HK-2 (cell line): ENCODE data around the gene MAOA.
"Not testable (repeated sequence)": the region's sequence is repeated elsewhere in the genome, so short reads cannot be mapped to it uniquely, and the experiment has no call there.

Source experiments
- DNase-seq: peaks from one replicate; pipeline ENCODE4 v3.0.0-alpha.2; 2018; ENCODE audit not compliant: unreplicated experiment

Gene MAOA

GRCh38 chrX:43663173-43663572 is 7.1 kb downstream of the MAOA start:
- DNase-seq = no peak

- DNase-seq = no peak
These were observed 8.2 kb downstream of the MAOA start for GRCh38 chrX:43664258-43664657.

- DNase-seq = no peak
These were observed 8.6 kb downstream of the MAOA start for GRCh38 chrX:43664708-43665107.

- no peak for DNase-seq
These were observed 10.3 kb downstream of the MAOA start for GRCh38 chrX:43666311-43666912.

- not testable (repeated sequence) for DNase-seq
These were observed 20.0 kb downstream of the MAOA start for GRCh38 chrX:43675965-43676628.

GRCh38 chrX:43676971-43677572 is 21.0 kb downstream of the MAOA start:
- no peak for DNase-seq

- DNase-seq = no peak
These were observed 21.9 kb downstream of the MAOA start for GRCh38 chrX:43677993-43678392.

- no peak for DNase-seq
These were observed 23.0 kb downstream of the MAOA start for GRCh38 chrX:43679058-43679457.

- DNase-seq = no peak
These were observed 23.7 kb downstream of the MAOA start for GRCh38 chrX:43679778-43680177.

GRCh38 chrX:43682726-43683125 is 26.6 kb downstream of the MAOA start:
- no peak for DNase-seq

- DNase-seq = no peak
These were observed 29.1 kb downstream of the MAOA start for GRCh38 chrX:43685221-43685620.

- no peak for DNase-seq
These were observed 32.5 kb downstream of the MAOA start for GRCh38 chrX:43688586-43688985.

GRCh38 chrX:43693602-43694406 is 37.7 kb downstream of the MAOA start:
- no peak for DNase-seq

GRCh38 chrX:43699475-43699874 is 43.4 kb downstream of the MAOA start:
- no peak for DNase-seq

GRCh38 chrX:43702079-43702524 is 46.0 kb downstream of the MAOA start:
- DNase-seq = no peak

GRCh38 chrX:43702660-43703059 is 46.6 kb downstream of the MAOA start:
- DNase-seq = no peak

GRCh38 chrX:43703211-43703791 is 47.2 kb downstream of the MAOA start:
- no peak for DNase-seq

GRCh38 chrX:43706786-43707370 is 50.8 kb downstream of the MAOA start:
- no peak for DNase-seq

- DNase-seq = no peak
These were observed 51.9 kb downstream of the MAOA start for GRCh38 chrX:43707812-43708548.

- no peak for DNase-seq
These were observed 60.0 kb downstream of the MAOA start for GRCh38 chrX:43716144-43716543.

- DNase-seq = no peak
These were observed 60.6 kb downstream of the MAOA start for GRCh38 chrX:43716696-43717095.
